Hepatocyte (in vitro differentiated cells): Measurements from ENCODE around the gene KLHL24. TPM values are rescaled to one million over a fixed set of nuclear protein-coding genes. Genes with fewer than 3 reads are reported as not detected.

Experiments
- DNase-seq: peaks from one replicate; pipeline ENCODE4 v3.0.0-alpha.2; 2016; ENCODE audit warnings: low spot score
- H2AFZ ChIP-seq: fragments of 200-600 bp; sonication (generic); 2 replicates; pipeline ENCODE4 v1.6.0; 2016; ENCODE audit warnings: antibody characterized with exemption, mild to moderate bottlenecking
- H3K27ac ChIP-seq: fragments of 200-600 bp; sonication (generic); 2 replicates; pipeline ENCODE4 v1.5.1; 2016; ENCODE audit warnings: mild to moderate bottlenecking
- H3K27me3 ChIP-seq: fragments of 200-600 bp; sonication (generic); 2 replicates; pipeline ENCODE4 v1.6.1; 2016
- H3K36me3 ChIP-seq: fragments of 200-600 bp; sonication (generic); replicated peaks from 2 replicates; pipeline ENCODE4 v1.5.1; 2016; ENCODE audit warnings: low read depth; ENCODE audit not compliant: insufficient read depth
- H3K4me1 ChIP-seq: fragments of 200-600 bp; sonication (generic); 2 replicates; pipeline ENCODE4 v1.5.1; 2016; ENCODE audit warnings: mild to moderate bottlenecking, moderate library complexity; ENCODE audit not compliant: insufficient read depth
- H3K4me2 ChIP-seq: fragments of 200-600 bp; sonication (generic); 2 replicates; pipeline ENCODE4 v1.6.0; 2016
- H3K4me3 ChIP-seq: fragments of 200-600 bp; sonication (generic); 2 replicates; pipeline ENCODE4 v1.5.1; 2016; ENCODE audit warnings: mild to moderate bottlenecking
- H3K79me2 ChIP-seq: fragments of 200-600 bp; sonication (generic); 2 replicates; pipeline ENCODE4 v1.6.0; 2017; ENCODE audit warnings: mild to moderate bottlenecking
- H3K9me2 ChIP-seq: fragments of 200-600 bp; sonication (generic); replicated peaks from 2 replicates; pipeline ENCODE4 v1.6.0; 2017; ENCODE audit warnings: mild to moderate bottlenecking; ENCODE audit not compliant: insufficient read depth
- H3K9me3 ChIP-seq: fragments of 200-600 bp; sonication (generic); 2 replicates; pipeline ENCODE4 v1.5.1; 2016; ENCODE audit warnings: low read depth, mild to moderate bottlenecking
- H4K20me1 ChIP-seq: fragments of 200-600 bp; sonication (generic); 2 replicates; pipeline ENCODE4 v1.6.0; 2016; ENCODE audit warnings: mild to moderate bottlenecking; ENCODE audit not compliant: insufficient read depth, poor library complexity, severe bottlenecking
- EZH2 ChIP-seq: fragments of 200-600 bp; sonication (generic); IDR thresholded peaks from 2 replicates; pipeline ENCODE4 v1.6.1; 2016; ENCODE audit warnings: antibody characterized with exemption, mild to moderate bottlenecking, borderline replicate concordance
- EZH2phosphoT487 ChIP-seq: fragments of 200-600 bp; sonication (generic); IDR thresholded peaks from one replicate; pipeline ENCODE4 v1.6.1; 2018; ENCODE audit warnings: antibody characterized with exemption, mild to moderate bottlenecking, low read depth, moderate library complexity; ENCODE audit not compliant: unreplicated experiment, severe bottlenecking
- WGBS: methylation state at CpG from one replicate; pipeline ENCODE4 v1.1.6; 2016; ENCODE audit warnings: low lambda C conversion rate; ENCODE audit errors: missing lambda C conversion rate; 5-methylcytosine and 5-hydroxymethylcytosine counted together
- polyA plus RNA-seq: library from polyadenylated mRNA; unstranded; fragments of >200 nt; fragmentation: Nextera tagmentation; extraction: Ambion mirVana; gene quantifications from 2 replicates; pipeline ENCODE4 v1.2.1, GENCODE V29; 2016
- total RNA-seq: library from RNA; depleted of rRNA; stranded (reverse); fragments of >200 nt; gene quantifications from 2 replicates; pipeline ENCODE4 v1.2.3, GENCODE V29; 2014
- TF ChIP-seq, protein P1 (sequence below): fragments of 200-600 bp; sonication (generic); IDR thresholded peaks from 2 replicates; pipeline ENCODE4 v1.5.1; 2016; ENCODE audit warnings: antibody characterized with exemption, mild to moderate bottlenecking; ENCODE audit not compliant: poor library complexity

Gene KLHL24
- total and polyA plus RNA-seq, 2 experiments from 2014 or later: 29.6 to 107 TPM

DNA sequence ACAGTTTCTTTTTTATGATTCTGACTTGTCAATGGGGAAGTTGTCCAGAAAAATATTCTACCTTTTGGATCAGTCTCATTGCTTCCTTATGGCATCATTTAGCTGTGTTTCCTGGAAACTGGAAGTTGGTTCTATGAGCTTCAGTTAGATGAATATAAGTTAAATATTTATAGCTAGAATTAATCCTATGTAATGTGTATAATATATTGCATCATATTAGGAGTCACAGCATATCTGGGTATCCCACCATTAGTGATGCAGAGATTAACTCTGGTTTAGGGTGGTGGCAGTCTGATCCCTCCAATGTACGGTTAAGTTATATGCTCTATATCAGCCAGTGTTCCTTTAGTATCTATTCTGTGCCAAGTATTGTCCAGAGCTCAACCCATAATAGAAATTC is 19.3 kb downstream of the KLHL24 start:
- Histone ChIP-seq H3K4me3 (no peak overlapping the region), H4K20me1 (peaks cover 2% of the 10 kb centered on the region), H3K9me3 (peaks cover 36% of the 10 kb centered on the region), H3K4me1 (no peaks in the 10 kb centered on the region), H2AFZ (no peak overlapping the region), H3K4me2 (no peak overlapping the region), H3K9me2 (no peaks in the 10 kb centered on the region), H3K27ac (no peak overlapping the region), H3K36me3 (peaks cover 13% of the 10 kb centered on the region), H3K79me2 (peaks cover 88% of the 10 kb centered on the region), H3K27me3 (no peaks in the 10 kb centered on the region)
- DNase-seq: no peak
- TF ChIP-seq EZH2 (no peak), EZH2phosphoT487 (no peak)
- TF ChIP-seq, protein P1, sequence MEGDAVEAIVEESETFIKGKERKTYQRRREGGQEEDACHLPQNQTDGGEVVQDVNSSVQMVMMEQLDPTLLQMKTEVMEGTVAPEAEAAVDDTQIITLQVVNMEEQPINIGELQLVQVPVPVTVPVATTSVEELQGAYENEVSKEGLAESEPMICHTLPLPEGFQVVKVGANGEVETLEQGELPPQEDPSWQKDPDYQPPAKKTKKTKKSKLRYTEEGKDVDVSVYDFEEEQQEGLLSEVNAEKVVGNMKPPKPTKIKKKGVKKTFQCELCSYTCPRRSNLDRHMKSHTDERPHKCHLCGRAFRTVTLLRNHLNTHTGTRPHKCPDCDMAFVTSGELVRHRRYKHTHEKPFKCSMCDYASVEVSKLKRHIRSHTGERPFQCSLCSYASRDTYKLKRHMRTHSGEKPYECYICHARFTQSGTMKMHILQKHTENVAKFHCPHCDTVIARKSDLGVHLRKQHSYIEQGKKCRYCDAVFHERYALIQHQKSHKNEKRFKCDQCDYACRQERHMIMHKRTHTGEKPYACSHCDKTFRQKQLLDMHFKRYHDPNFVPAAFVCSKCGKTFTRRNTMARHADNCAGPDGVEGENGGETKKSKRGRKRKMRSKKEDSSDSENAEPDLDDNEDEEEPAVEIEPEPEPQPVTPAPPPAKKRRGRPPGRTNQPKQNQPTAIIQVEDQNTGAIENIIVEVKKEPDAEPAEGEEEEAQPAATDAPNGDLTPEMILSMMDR: no peak
- WGBS: 100% methylated on average over 1 of the region's 1 CpG

DNA sequence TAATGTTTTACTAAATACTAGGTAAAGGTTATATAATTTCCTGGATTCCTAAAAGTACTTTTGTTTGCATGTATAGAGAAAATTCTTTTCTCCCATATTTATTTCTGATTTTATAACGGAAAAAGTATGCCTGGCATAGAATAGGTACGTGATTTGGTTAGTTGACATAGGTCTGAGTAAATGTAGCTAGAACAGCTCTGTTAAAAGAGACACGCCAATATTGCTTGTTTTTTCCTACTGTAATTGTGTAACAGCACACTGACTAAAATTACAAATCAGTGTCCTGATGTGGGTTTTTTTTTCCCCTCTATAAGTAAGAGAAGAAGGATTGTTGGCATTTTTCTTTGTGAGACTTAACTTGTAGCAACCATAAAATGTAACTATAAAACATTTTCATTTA is 26.7 kb downstream of the KLHL24 start:
- no peaks in the 10 kb centered on the region for H3K4me1 ChIP-seq
- TF ChIP-seq EZH2: no peak
- TF ChIP-seq EZH2phosphoT487: no peak
- TF ChIP-seq, protein P1: no peak
- H3K9me2 ChIP-seq: no peaks in the 10 kb centered on the region
- no peak for DNase-seq
- H2AFZ ChIP-seq: no peak overlapping the region
- no peak overlapping the region for H3K4me2 ChIP-seq
- no peaks in the 10 kb centered on the region for H3K27me3 ChIP-seq
- H4K20me1 ChIP-seq: no peaks in the 10 kb centered on the region
- H3K79me2 ChIP-seq: peaks cover 48% of the 10 kb centered on the region
- 80% methylated on average over 3 of the region's 3 CpGs for WGBS
- peaks cover 3% of the 10 kb centered on the region for H3K36me3 ChIP-seq
- H3K9me3 ChIP-seq: no peaks in the 10 kb centered on the region
- no peak overlapping the region for H3K4me3 ChIP-seq
- no peak overlapping the region for H3K27ac ChIP-seq

DNA sequence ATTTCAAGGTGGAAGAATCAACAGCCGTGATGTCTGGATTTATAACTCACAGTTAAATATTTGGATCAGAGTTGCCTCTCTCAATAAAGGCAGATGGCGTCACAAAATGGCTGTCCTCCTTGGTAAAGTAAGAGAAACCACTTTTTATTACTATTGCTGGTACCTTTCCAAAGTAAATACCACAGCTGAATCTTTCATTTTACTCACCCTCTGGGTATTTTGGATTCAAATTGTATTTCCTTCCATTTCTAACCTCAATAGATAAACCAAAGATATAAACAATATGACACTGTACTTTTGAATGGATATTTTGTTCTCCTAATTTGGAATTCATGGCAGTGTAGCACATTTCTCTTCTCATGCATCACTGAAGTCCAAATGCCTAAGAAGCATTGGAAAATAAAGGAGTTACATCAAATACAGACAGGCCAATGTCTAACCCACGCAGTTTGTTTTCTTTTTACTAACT is 29.5 kb downstream of the KLHL24 start:
- Histone ChIP-seq H3K27ac (no peak overlapping the region), H3K4me1 (no peaks in the 10 kb centered on the region), H3K9me3 (no peaks in the 10 kb centered on the region), H4K20me1 (no peaks in the 10 kb centered on the region), H3K9me2 (no peaks in the 10 kb centered on the region), H3K27me3 (no peaks in the 10 kb centered on the region), H3K36me3 (no peaks in the 10 kb centered on the region), H2AFZ (no peak overlapping the region), H3K79me2 (peaks cover 22% of the 10 kb centered on the region), H3K4me2 (no peak overlapping the region), H3K4me3 (no peak overlapping the region)
- no peak for DNase-seq
- WGBS: 86% methylated on average over 3 of the region's 3 CpGs
- TF ChIP-seq EZH2 (no peak), EZH2phosphoT487 (no peak)
- TF ChIP-seq, protein P1: no peak

DNA sequence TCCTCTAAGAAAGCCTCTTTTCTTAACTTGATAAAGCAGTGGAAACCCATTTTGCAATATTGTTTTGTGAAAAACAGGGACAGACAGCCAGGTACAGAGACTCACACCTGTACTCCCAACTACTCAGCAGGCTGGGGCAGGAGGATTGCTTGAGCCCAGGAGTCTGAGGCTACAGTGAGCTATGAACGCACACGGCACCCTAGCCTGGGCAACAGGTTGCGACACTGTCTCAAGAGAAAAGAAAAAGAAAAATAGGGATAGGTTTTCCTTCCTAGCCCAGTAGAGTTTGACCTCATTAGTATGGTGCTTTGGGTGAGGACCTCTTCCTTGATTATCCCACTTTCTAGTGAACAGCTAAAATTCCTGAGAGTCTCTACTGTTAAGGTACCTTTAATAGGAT is 44.6 kb downstream of the KLHL24 start:
- Histone ChIP-seq H4K20me1 (no peaks in the 10 kb centered on the region), H3K36me3 (no peaks in the 10 kb centered on the region), H3K4me3 (no peak overlapping the region), H3K79me2 (no peaks in the 10 kb centered on the region), H3K9me2 (no peaks in the 10 kb centered on the region), H3K9me3 (no peaks in the 10 kb centered on the region), H3K4me2 (no peak overlapping the region), H3K4me1 (no peaks in the 10 kb centered on the region), H3K27me3 (no peaks in the 10 kb centered on the region), H3K27ac (no peak overlapping the region), H2AFZ (no peak overlapping the region)
- WGBS: 95% methylated on average over 3 of the region's 3 CpGs
- DNase-seq: no peak
- TF ChIP-seq EZH2 (no peak), EZH2phosphoT487 (no peak)
- TF ChIP-seq, protein P1: no peak
